HG03103 (cell line): Measurements from ENCODE around the gene MOSPD3.

ENCODE experiments used
- ATAC-seq: cut with Tn5 transposase; IDR thresholded peaks from one replicate; pipeline ENCODE4 v1.9.1; 2021; ENCODE audit warnings: low read depth; ENCODE audit not compliant: unreplicated experiment

Gene MOSPD3

DNA sequence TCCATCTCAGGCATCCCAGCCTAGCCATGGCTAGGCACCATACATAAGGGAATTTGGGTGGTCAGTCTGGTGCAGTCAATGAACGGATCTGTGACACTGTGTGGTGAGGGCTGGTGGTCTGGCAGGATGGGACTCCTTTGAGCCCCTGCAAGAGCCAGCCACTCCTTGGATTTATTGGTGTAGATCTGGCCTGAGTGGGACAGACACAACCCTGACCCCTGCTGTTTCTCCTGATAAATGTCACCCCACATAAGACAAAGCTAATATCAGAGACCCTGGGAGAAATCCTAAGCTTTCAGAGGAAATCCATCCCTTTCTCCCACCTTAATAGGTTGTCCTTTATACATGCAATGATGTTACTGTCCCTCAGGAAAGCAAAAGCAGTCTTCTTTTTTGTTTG is 23.9 kb upstream of the MOSPD3 start:
- no peak for ATAC-seq

DNA sequence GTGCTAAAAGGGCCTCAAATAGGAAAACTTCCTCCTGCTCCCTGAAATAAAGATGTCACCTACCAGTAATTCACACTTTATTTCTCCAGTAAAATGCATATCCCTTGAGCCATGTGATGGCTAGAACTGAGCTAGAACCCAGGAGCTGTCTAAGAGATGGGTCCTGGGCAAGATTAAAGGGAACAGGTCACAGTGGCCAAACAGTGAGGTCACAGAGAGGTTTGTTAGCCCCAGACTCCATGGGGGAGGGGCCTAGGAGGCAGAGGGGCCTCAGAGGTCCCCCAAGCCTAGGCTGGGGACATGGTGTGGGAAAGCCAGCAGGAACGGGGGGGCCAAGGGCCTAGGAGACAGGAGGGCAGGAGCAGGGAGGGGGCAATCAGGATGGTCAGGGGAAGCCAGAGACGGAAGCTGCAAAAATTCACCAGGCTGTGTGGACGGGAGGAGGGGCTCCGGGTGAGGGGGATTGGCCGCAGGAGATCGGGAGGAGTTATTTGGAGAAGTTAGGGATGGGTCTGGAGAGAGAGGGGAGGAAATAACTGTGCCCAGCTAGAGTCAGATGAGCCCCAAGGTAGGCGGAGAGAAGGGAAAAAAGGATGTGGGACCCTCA is 22.9 kb upstream of the MOSPD3 start:
- no peak for ATAC-seq

DNA sequence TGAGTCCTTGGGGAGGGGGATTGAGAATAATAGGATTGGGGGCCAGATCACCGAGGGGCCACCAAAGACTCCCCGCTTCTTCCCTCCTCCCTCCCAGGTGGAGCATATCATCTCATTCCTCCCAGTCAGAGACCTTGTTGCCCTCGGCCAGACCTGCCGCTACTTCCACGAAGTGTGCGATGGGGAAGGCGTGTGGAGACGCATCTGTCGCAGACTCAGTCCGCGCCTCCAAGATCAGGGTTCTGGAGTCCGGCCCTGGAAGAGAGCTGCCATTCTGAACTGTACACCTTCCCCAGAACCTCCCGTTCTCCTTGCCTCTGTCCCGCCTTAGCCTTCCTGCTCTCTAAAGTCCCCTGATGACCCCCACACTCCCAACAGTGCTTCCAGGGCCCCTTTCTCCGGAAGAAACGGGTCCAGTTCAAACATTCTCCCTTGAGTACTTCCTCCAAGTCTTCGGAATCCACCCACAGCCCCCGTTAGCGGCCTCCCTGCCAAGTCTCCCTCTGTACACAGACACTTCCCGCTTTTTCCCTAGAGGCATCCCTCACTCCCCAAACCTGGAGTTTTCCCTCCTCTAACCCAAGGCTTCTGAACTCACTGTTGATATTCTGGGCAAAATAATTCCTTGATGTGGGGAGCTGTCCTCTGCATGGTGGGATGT is 22.1 kb upstream of the MOSPD3 start:
- ATAC-seq, result no peak

DNA sequence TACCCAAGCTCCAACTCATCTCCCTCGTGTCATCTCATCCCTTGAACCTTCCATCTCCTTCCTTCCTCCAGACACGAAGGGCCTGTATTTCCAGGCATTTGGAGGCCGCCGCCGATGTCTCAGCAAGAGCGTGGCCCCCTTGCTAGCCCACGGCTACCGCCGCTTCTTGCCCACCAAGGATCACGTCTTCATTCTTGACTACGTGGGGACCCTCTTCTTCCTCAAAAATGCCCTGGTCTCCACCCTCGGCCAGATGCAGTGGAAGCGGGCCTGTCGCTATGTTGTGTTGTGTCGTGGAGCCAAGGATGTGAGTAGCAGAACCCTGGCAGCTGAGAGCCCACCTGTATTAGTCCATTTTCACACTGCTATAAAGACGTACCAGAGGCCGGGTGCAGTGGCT is 20.7 kb upstream of the MOSPD3 start:
- ATAC-seq, result no peak

DNA sequence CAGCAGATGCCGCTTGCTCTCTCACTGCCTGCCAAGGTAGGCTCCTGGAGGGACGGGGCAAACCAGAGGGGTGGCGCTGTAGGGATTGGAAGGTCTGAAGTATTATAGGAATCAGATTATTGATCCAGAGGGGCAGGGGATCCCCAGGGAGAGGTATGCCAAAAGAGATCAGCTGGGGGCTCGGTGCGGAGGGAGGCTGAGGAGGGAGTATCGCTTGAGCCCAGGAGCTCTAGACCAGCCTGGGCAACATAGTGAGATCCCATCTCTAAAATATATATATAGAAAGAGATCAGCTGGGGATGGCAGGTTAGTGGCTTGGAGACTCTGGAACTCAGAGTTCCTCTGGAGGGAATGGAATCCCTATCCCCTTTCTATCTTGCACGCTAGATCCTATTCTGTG is 17.2 kb upstream of the MOSPD3 start:
- ATAC-seq, result no peak

DNA sequence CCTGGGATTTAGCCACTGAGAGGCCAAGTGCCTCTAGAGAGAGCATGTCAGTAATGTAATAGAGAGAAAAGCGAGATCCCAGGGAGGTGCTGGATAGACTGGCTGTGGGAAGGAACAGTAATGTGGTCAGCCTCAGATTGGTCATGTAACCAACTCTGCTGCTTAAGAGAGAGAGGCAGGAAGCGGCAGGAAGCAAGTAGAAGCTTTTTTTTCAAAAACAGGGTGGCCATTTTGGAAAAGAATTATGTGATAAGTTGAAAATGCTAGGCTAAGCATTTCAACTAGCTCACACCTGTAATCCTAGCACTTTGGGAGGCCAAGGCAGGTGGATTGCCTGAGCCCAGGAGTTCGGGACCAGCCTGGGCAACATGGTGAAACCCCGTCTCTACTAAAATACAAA is 13.9 kb upstream of the MOSPD3 start:
- no peak for ATAC-seq

DNA sequence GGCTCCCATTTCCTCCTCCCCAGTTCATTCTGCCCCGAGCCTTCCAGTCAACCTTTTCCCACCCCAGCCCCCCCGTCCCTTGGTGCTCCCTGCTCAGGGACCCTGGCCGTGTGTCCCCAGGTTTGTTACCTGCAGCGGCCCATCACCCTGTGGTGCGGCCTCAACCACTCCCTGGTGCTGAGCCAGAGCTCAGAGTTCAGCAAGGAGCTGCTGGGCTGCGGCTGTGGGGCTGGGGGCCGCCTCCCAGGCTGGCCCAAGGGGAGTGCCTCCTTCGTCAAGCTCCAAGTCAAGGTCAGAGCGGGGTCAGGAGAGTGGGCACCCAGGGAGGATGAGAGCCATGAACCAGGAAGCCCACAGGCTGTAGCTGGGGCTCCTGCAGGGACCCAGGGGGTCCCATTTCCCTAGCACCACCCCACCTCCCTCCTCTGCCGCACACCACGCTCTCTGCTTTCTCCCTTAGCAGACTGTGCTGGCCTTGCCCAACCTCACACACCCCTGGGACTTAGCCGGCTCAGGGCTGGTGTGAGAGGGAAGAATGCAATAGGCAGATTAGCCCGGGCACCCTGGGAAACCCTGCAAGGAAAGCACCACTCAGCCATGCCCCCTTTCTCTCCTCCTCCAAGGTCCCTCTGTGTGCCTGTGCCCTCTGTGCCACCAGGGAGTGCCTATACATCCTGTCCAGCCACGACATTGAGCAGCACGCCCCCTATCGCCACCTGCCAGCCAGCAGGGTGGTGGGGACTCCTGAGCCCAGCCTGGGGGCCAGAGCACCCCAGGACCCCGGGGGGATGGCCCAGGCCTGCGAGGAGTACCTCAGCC is 12.2 kb upstream of the MOSPD3 start:
- no peak for ATAC-seq

DNA sequence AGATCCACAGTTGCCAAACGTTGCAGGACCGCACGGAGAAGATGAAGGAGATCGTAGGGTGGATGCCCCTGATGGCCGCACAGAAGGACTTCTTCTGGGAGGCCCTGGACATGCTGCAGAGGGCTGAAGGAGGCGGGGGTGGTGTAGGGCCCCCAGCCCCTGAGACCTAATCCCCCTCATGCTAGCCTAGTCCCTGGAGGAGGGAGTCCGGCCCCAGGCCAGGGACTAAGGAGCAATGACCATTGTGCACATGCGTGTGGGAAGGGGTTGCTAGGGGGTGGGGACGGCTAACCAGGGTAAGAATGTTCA is 11.7 kb upstream of the MOSPD3 start:
- ATAC-seq, result no peak

DNA sequence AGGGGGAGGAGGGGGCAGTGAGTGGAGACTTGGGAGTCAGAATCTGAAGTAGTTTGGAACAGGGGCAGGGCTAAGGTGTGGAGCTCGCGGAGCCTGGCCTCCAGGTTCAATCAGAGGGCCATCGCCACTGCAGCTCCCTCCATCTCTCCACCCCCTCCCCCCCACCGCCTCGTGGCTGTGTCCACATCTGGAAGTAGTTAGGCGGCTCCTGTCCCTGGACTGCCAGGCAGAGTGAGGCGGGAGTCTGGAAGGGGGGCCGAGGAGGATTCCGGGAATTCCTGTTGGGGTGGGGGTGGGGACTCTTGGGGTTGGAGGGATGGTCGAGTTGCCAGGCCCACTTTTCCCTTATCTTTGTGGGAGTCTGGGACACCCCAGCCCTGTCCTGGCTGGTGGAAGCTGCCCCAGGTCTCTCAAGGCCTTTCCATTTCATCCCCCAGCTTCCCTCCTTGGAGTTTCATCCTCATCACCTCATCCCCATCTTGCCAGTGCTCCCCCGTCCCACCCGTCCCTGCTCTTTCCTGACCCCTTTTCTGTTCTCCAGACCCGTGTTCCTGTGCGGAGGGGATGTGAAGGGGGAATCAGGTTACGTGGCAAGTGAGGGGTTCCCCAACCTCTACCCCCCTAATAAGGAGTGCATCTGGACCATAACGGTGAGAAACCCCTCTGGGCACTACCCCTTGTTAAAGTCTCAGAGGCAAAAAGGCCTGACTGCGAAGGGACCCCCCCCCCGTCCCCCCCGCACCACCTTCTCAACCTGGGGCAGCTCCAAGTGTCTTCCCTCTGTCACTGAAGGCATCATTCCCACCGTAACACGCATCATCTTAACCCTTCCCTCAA is 9.2 kb upstream of the MOSPD3 start:
- no peak for ATAC-seq

DNA sequence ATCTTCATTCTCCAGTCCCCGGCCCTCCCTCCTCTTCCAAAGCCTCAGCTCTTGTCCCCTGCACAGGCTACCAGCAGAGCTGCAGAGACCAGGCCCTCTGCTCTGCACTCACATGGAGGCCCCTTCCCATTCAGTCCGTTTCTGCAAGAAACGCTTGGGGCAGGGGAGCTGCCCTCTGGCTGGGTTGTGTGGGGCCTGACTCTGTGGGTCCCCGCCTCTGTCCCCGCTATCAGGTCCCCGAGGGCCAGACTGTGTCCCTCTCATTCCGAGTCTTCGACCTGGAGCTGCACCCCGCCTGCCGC is 8.7 kb upstream of the MOSPD3 start:
- ATAC-seq, result no peak

DNA sequence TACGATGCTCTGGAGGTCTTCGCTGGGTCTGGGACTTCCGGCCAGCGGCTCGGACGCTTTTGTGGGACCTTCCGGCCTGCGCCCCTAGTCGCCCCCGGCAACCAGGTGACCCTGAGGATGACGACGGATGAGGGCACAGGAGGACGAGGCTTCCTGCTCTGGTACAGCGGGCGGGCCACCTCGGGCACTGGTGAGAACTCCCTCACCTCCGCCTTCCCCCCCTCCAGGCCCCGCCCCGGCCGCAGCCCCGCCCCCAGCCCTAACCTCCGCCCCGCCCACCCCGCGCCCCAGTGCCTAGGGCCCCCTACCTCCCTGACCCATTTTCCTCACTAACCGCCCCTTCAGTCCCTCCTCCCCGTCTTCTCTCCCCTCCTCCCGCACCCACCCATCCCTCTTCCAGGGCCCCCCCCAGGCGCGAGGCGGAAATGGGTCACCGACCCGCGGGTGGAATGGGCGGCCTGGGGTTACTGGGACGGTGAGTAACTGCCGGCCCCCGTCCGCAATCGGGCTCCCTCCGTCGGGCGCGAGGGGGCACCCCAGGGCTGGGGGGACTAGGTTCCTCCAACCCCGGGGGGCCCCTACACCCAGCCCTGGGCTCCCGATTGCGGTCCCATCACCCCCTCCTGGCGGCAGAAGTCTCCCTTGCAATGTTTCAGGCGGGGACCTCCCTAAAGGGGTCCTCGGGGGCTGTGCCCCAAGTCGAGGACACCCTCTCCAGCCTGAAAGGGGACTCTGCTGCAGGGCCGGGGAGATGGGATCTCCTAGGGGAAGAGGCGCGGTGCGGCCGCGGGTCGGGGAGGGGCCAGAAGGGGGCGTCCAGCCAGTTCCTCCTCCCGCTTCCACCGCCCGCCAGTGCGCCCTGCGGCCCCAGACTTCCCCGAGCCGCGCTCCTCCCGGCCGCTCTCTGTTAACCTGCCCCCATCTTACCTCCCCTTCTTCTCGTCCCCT is 8.0 kb upstream of the MOSPD3 start:
- ATAC-seq, result no peak

DNA sequence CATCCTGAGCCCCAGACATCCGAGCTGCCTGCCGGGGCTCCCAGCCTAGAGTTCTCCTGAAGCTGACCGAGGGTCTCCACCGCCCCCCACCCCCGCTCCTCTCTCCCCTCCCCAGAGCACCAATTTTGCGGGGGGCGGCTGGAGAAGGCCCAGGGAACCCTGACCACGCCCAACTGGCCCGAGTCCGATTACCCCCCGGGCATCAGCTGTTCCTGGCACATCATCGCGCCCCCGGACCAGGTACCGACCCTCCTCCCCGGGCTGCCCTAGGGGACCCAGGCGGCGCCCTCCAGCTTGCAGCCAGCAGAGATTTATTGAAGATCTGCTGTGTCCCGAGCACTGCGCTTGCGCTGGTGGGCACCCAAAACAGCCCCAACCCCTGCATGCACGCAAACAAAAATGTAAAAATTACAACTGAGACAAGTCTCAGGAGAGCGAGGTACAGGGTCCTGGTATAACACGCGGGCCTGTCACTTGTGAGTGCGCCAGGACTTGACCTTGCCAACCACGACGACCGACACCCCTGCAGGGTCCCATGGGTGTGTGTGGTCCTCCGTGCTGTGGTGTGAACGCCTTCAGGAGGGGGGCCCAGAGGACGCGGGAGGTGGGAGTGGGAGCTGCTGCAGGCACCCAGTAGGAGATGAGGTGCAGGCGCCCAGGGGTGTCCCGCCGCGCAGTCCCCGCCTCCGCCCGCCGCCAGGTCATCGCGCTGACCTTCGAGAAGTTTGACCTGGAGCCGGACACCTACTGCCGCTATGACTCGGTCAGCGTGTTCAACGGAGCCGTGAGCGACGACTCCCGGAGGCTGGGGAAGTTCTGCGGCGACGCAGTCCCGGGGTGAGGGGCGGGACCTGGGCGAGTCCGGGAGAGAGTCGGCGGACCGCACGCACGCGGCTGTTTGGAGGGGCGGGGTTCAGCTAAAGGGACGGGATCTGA is 7.1 kb upstream of the MOSPD3 start:
- no peak for ATAC-seq

DNA sequence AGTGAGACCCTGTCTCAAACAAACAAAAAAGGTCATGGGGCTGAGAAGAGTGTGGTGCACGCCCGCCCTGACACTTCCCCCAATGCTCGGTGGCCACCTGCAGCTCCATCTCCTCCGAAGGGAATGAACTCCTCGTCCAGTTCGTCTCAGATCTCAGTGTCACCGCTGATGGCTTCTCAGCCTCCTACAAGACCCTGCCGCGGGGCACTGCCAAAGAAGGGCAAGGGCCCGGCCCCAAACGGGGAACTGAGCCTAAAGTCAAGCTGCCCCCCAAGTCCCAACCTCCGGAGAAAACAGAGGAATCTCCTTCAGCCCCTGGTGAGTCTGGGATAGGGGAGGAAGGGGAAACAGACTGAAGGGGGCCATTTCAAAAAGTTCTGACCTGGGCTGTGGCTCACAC is 6.0 kb upstream of the MOSPD3 start:
- no peak for ATAC-seq

DNA sequence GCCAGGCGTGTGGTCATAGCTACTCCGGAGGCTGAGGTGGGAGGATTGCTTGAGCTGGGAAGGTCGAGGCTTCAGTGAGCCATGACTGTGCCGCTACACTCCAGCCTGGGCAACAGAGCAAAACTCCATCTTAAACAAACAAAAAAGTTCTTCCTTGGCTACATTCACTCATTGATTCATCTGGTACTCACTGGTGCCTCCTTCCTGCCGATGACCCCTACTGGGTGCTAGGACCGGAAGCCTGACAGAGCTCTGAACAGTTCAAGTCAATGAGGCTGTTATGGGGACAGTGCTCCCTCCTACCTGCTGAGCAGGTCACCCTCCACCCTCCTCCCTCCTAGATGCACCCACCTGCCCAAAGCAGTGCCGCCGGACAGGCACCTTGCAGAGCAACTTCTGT is 5.2 kb upstream of the MOSPD3 start:
- no peak for ATAC-seq

DNA sequence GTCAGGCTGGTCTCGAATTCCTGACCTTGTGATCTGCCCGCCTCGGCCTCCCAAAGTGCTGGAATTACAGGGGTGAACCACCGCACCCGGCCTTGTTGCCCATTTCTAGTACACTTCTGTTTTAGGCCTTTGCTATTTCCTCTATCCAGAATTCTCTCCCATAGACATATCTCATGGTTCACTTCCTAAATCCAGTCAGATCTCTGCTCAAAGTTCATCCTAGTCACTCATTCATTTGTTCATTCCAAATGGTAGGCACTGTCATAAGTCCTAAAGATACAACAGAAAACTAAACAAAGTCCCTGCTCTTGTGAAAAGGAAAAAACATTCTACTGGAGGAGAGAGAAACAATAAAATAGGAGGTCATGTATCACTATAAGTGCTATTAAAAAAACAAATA is 2.4 kb upstream of the MOSPD3 start:
- ATAC-seq, result no peak

DNA sequence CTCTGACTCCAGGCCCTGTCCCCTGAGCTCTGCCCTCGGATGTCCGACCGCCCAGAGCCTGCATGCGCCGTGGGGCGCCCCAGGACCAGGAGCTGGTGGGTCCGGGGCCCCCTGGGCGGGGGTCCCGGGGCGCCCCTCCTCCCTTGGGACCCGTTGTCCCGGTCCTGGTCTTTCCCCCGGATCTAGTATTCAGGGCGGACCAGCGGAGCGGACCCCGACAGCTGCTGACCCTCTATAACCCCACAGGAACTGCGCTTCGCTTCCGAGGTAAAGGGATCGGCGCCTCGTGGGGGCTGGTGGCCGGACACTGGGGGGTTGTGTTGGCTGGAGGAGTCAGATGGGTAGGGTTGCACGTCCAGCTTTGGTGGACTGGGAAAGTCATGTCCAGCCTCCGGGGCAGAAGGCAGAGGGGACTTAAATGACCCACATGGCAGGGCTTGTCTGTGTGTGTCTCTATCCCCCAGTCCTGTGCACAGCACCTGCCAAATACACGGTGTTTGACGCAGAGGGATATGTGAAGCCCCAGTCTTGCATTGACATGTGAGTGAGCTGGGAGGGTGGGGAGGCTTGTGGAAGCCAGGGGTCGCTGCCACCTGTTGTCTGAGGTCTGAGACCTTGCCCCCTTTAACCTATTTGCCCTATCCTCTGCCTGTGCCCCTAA is 520 bp downstream of the MOSPD3 start:
- no peak for ATAC-seq

DNA sequence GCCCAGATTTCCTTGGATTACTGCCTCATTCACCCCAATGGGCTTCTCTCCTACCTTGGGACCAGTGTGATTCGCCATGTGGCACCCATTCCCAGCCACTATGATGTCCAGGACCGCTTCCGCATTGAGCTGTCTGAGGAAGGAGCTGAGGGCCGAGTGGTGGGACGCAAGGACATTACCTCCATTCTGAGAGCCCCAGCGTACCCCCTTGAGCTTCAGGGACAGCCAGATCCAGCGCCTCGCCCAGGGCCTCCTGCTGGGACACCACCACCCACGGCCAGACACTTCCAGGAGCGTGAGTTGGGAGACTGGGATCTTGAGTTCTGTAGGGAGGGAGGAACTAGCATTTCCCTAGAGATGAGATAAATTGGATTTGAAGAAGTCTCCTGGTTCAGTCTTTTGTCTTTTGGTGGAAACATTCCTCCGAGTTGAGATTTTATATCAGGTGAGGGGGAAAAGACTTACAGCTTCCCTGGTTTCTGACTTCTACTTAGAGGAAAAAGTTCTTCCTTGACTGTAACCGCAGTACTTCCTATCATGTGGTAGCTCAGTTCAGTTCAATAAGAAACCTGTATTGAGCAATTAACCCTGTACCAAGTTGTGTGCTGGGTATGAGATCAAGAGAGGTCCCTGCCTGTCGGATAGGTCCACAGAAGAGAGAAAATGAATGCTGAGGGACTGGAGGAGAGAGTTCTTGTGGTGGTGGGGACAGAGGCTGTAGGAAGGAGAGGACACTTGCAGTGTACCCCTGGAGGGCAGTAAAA is 1.3 kb downstream of the MOSPD3 start:
- no peak for ATAC-seq

DNA sequence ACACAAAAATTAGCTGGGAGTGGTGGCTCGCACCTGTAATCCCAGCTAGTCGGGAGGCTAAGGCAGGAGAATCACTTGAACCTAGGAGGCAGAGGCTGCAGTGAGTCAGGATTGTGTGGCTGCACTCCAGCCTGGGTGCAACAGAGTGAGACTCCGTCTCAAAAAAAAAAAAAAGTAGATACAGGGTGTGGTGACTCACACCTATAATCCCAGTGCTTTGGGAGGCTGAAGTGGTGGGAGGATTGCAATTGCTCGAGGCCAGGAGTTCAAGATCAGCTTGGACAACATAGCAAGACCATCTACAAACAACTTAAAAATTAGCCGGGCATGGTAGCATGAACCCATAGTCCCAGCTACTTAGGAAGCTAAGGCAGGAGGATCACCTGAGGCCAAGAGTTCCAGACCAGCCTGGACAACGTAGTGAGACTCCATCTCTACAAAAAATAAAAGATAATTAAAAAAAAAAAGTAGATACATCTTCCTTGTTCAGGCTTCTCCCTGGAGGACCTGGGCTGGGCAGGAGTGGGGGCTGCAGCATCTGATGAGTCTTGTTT is 2.0 kb downstream of the MOSPD3 start:
- no peak for ATAC-seq
